ENCODE measurements around the gene ADAM30. TPM values are rescaled to one million over a fixed set of nuclear protein-coding genes. Genes with fewer than 3 reads are reported as not detected.

Gene ADAM30
- total RNA-seq (not detected), polyA plus RNA-seq (not detected)
- long read RNA-seq, donor 1 = 0 reads
- long read RNA-seq, donor 2 = 0 reads
- long read RNA-seq, donor 3 = 0 reads

DNA sequence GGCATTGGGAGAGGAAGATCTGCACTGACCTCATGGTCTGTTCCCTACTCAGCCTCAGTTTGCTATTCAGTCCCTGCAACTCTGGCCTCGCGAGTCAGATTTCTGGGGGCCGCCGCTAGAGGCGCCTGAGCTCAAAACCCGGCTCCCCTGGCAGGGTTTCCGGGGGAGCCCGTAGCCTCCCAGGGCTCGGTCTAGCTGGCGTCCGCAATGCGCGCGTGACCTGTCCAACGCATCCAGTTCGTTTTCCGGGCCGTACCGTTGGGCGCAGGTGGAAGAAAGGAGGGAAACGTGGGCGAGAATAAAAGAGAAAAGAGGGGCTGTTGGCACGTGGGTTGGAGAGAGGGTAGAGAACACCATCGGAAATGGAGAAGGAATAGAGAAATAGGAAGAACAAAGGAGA is at the start of gene ADAM30:
Gene ADAM30, minus strand, starts transcription at position 213 of the 400 bp plus-strand sequence. Its CDS starts 179 bp downstream, at position 34.
- ATAC-seq (no peak), DNase-seq (no peak)
- Histone ChIP-seq H3K27ac (no peak within 1 kb of the TSS), H3K27me3 (peaks cover 0 to 27% (median 0%) of the 10 kb centered on the region in 9 donors), H3K36me3 (no peaks in the 10 kb centered on the region), H3K4me1 (no peaks in the 10 kb centered on the region), H3K4me3 (no peak within 1 kb of the TSS), H3K9me3 (no peaks in the 10 kb centered on the region)
- TF ChIP-seq, protein P1, sequence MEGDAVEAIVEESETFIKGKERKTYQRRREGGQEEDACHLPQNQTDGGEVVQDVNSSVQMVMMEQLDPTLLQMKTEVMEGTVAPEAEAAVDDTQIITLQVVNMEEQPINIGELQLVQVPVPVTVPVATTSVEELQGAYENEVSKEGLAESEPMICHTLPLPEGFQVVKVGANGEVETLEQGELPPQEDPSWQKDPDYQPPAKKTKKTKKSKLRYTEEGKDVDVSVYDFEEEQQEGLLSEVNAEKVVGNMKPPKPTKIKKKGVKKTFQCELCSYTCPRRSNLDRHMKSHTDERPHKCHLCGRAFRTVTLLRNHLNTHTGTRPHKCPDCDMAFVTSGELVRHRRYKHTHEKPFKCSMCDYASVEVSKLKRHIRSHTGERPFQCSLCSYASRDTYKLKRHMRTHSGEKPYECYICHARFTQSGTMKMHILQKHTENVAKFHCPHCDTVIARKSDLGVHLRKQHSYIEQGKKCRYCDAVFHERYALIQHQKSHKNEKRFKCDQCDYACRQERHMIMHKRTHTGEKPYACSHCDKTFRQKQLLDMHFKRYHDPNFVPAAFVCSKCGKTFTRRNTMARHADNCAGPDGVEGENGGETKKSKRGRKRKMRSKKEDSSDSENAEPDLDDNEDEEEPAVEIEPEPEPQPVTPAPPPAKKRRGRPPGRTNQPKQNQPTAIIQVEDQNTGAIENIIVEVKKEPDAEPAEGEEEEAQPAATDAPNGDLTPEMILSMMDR (IDR thresholded peaks at IDR 0.05) = no peak
- TF ChIP-seq POLR2A (IDR thresholded peaks at IDR 0.05) = no peak
- intact Hi-C loops (cut with DNase I) = no loop called here
- 32 to 43% (median 40%) methylated on average over 24 of the region's 24 CpGs for WGBS, 4 donors

DNA sequence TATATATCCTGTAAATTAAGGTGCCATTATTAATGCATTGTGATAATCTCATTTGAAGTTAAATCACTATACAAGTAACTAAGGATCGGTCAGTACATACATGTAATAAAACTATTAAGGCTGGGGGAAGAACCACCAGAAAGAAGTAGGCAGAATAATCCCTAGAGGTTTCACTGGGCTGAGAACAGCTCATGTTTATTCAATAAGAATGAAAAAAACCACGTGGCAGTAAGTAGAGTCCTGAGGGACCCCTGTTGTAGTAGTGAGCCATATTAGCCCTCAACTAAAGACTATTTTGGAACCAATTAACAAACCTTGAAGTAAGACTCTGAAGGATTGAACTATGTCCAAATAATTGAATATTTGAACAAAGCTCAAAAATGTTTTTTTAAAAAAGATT is 46.9 kb upstream of the ADAM30 start:
- Histone ChIP-seq H3K9me3 (no peaks in the 10 kb centered on the region), H3K27me3 (no peaks in the 10 kb centered on the region), H3K4me1 (peaks cover 0 to 13% (median 4%) of the 10 kb centered on the region in 12 donors), H3K27ac (no peak overlapping the region), H3K36me3 (peaks cover 0 to 56% (median 42%) of the 10 kb centered on the region in 9 donors), H3K4me3 (no peak overlapping the region)
- TF ChIP-seq POLR2A (IDR thresholded peaks at IDR 0.05) = no peak
- TF ChIP-seq, protein P1 (IDR thresholded peaks at IDR 0.05) = no peak
- ATAC-seq (peak in 1 of 4 donors; percentile 31), DNase-seq (no peak)
- WGBS, 4 donors = 59 to 72% (median 62%) methylated on average over 2 of the region's 2 CpGs
- intact Hi-C loops (cut with DNase I) = loop anchor here in 4 of 10 donors (10.0 kb wide), 2 partner anchors 68 to 202 kb away; no protein-coding TSS in a partner anchor

DNA sequence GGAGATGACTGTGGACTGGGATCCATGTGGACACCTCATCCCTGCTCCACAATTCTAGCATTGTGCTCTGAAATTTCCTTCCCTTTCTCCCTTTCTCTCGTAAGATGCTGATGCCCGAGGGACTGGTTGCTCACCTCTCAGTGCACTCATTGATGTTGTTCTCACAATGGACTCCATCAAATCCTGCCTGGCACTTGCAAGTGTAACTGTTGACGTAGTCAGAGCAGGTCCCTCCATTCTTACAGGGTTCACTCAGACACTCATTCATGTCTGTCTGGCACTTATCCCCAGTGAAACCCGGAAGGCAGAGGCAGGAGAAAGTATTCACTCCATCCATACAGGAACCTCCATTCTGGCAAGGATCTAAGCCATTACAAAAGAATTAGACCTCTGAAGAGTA is 45.1 kb upstream of the ADAM30 start:
- DNase-seq = no peak
- H3K4me1 ChIP-seq = peaks cover 0 to 17% (median 3%) of the 10 kb centered on the region in 12 donors
- 77 to 81% (median 79%) methylated on average over 4 of the region's 4 CpGs for WGBS, 4 donors
- H3K27me3 ChIP-seq = no peaks in the 10 kb centered on the region
- no peak overlapping the region for H3K4me3 ChIP-seq
- no peaks in the 10 kb centered on the region for H3K9me3 ChIP-seq
- intact Hi-C loops (cut with DNase I) = loop anchor here in 4 of 10 donors (10.0 kb wide), 2 partner anchors 67 to 203 kb away; no protein-coding TSS in a partner anchor
- H3K27ac ChIP-seq = no peak overlapping the region
- no peak for ATAC-seq
- peaks cover 0 to 62% (median 51%) of the 10 kb centered on the region in 9 donors for H3K36me3 ChIP-seq
- no peak for TF ChIP-seq POLR2A (IDR thresholded peaks at IDR 0.05)
- TF ChIP-seq, protein P1 (IDR thresholded peaks at IDR 0.05) = no peak

DNA sequence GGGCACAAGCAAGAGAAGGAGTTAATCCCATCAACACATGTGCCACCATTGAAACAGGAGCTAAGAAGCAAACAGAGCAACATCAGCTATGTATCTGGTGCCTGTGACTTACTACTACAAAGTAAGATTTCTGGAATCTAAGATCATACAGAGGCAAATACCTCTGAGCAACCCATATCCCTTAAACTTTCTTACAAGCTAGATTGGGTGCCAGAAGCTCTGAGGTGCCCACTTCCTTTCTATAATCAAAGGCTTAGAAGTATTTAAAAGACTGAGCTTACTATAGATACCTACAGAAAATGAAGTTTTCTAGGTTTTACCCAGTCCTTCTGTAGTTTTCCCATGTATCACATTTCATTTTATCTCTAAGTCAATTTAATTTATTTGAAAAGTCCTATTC is 44.4 kb upstream of the ADAM30 start:
- Histone ChIP-seq H3K36me3 (peaks cover 0 to 69% (median 58%) of the 10 kb centered on the region in 9 donors), H3K27me3 (no peaks in the 10 kb centered on the region), H3K4me1 (peaks cover 0 to 18% (median 3%) of the 10 kb centered on the region in 12 donors), H3K9me3 (no peaks in the 10 kb centered on the region), H3K4me3 (no peak overlapping the region), H3K27ac (no peak overlapping the region)
- intact Hi-C loops (cut with DNase I) = loop anchor here in 4 of 10 donors (10.0 kb wide), 2 partner anchors 66 to 204 kb away; no protein-coding TSS in a partner anchor
- no peak for ATAC-seq
- no peak for DNase-seq
- TF ChIP-seq POLR2A (IDR thresholded peaks at IDR 0.05) = no peak
- TF ChIP-seq, protein P1 (IDR thresholded peaks at IDR 0.05) = no peak

Data from heart left ventricle (tissue), 16 donors.